T-helper 1 cell treated with Interleukin-12 subunit alpha and Interleukin-12 subunit beta and Interleukin-4 antibody, amounts not matched to agents 30 ng/mL and 1 ng/mL, for 36 hours (primary cell): Measurements from ENCODE around the gene TSPAN5. TPM values are rescaled to one million over a fixed set of nuclear protein-coding genes. Genes with fewer than 3 reads are reported as not detected.
"Not testable (repeated sequence)": the region's sequence is repeated elsewhere in the genome, so short reads cannot be mapped to it uniquely, and the experiment has no call there.

Experiments used
- intact Hi-C: fragments of 100-400 bp; cut with micrococcal nuclease; formaldehyde crosslinking; loops from one replicate; pipeline ENCODE4 v1.15.1; 2024
- total RNA-seq: library from RNA; stranded (reverse); gene quantifications from 2 replicates; pipeline ENCODE4 v1.2.3, GENCODE V29; 2022

Gene TSPAN5
- total RNA-seq, 1 donor from 2014 or later: 36.3 TPM

GRCh38 chr4:98558471-98559169 is 99.8 kb downstream of the TSPAN5 start:
- intact Hi-C loops: no loop called here

GRCh38 chr4:98557194-98557892 is 101.1 kb downstream of the TSPAN5 start:
- intact Hi-C loops: no loop called here

GRCh38 chr4:98556451-98556850 is 102.0 kb downstream of the TSPAN5 start:
- intact Hi-C loops: no loop called here

- intact Hi-C loops: no loop called here
Measured at GRCh38 chr4:98555798-98556445, 102.5 kb downstream of the TSPAN5 start.

GRCh38 chr4:98546910-98547594 is 111.4 kb downstream of the TSPAN5 start:
- intact Hi-C loops: no loop called here

GRCh38 chr4:98544818-98545414 is 113.5 kb downstream of the TSPAN5 start:
- intact Hi-C loops: no loop called here

GRCh38 chr4:98544141-98544817 is 114.1 kb downstream of the TSPAN5 start:
- intact Hi-C loops: no loop called here

- intact Hi-C loops: no loop called here
Measured at GRCh38 chr4:98542011-98542410, 116.4 kb downstream of the TSPAN5 start.

- intact Hi-C loops: no loop called here
Measured at GRCh38 chr4:98540803-98541202, 117.6 kb downstream of the TSPAN5 start.

GRCh38 chr4:98539741-98540140 is 118.7 kb downstream of the TSPAN5 start:
- intact Hi-C loops: no loop called here

- intact Hi-C loops: no loop called here
Measured at GRCh38 chr4:98539299-98539698, 119.1 kb downstream of the TSPAN5 start.

- intact Hi-C loops: no loop called here
Measured at GRCh38 chr4:98536631-98537030, 121.8 kb downstream of the TSPAN5 start.

- intact Hi-C loops: not testable (repeated sequence)
Measured at GRCh38 chr4:98534146-98534545, 124.3 kb downstream of the TSPAN5 start.

- intact Hi-C loops: no loop called here
Measured at GRCh38 chr4:98530572-98530971, 127.8 kb downstream of the TSPAN5 start.

- intact Hi-C loops: no loop called here
Measured at GRCh38 chr4:98529970-98530569, 128.3 kb downstream of the TSPAN5 start.

- intact Hi-C loops: no loop called here
Measured at GRCh38 chr4:98528882-98529281, 129.5 kb downstream of the TSPAN5 start.

GRCh38 chr4:98527534-98528269 is 130.7 kb downstream of the TSPAN5 start:
- intact Hi-C loops: loop anchor here (2.0 kb wide), 2 partner anchors 17 to 41 kb away; no protein-coding TSS in a partner anchor

GRCh38 chr4:98524230-98524629 is 134.2 kb downstream of the TSPAN5 start:
- intact Hi-C loops: no loop called here

GRCh38 chr4:98522636-98523395 is 135.6 kb downstream of the TSPAN5 start:
- intact Hi-C loops: no loop called here
